Measurements from ENCODE around the gene INF2. TPM values are rescaled to one million over a fixed set of nuclear protein-coding genes. Genes with fewer than 3 reads are reported as not detected.

Gene INF2
- total RNA-seq (10 to 100 TPM; 74.9 to 76.9 TPM), total RNA-seq (11.1 to 136 (median 44.6) reads per million in 172 experiments)
- 31.0 TPM for polyA plus RNA-seq (2013, experiment 1 of 2)
- 66.5 TPM for polyA plus RNA-seq (2013, experiment 2 of 2)

GRCh38 chr14:104689109-104689880, at the start of gene INF2:
Gene INF2 (plus strand): TSS chr14:104689618. CDS start chr14:104701366, 11,748 bp downstream.
- H3K4me3 Mint-ChIP-seq = peak within 1 kb of the TSS; percentile 89
- Histone ChIP-seq H3K4me3 (ENCODE audit: low read length) (peak within 1 kb of the TSS; percentile 61), H3K4me1 (ENCODE audit: insufficient read depth, low read length) (peaks cover 80% of the 10 kb centered on the region), H3K9me3 (ENCODE audit: control insufficient read depth in 1 of 2, insufficient read depth in 1 of 2, low read length in 2 of 2) (no peaks in the 10 kb centered on the region), H3K27me3 (ENCODE audit: control insufficient read depth in 1 of 2, insufficient read depth in 2 of 2, low read length in 2 of 2) (no peaks in the 10 kb centered on the region), H3K27ac (ENCODE audit: low read depth in 1 of 2, low read length in 2 of 2) (peak within 1 kb of the TSS in 1 of 2 donors; percentile 29), H3K36me3 (ENCODE audit: insufficient read depth, low read length) (peaks cover 5% of the 10 kb centered on the region)
- H3K9me3 Mint-ChIP-seq = no peaks in the 10 kb centered on the region
- H3K36me3 Mint-ChIP-seq (ENCODE audit: low read depth) = no peaks in the 10 kb centered on the region
- peak; percentile 62 for ATAC-seq (ENCODE audit: poor library complexity)
- TF ChIP-seq CTCF (IDR thresholded peaks at IDR 0.05) = no peak
- peaks cover 51% of the 10 kb centered on the region for H3K4me1 Mint-ChIP-seq (ENCODE audit: low read depth)
- CTCF ChIA-PET = no interaction called here
- peak; percentile 14 to 81 (median 42) for DNase-seq
- POLR2A ChIA-PET = interaction anchor here (1.4 to 2.2 kb wide), 3 partner anchors 11 to 112 kb away, joined by 3 to 10 read pairs (median 8); partner anchors contain the start of genes SIVA1 and ZBTB42
- intact Hi-C loops (cut with DNase I, micrococcal nuclease) = loop anchor here in 1 of 2 experiments (2.0 kb wide), 1 partner anchor 64 kb away; the partner anchor contains the start of gene SIVA1
- no peak within 1 kb of the TSS for H3K27ac Mint-ChIP-seq
- no peaks in the 10 kb centered on the region for H3K27me3 Mint-ChIP-seq

- no peak overlapping the region for H3K27ac Mint-ChIP-seq
- no peak overlapping the region for H3K4me3 Mint-ChIP-seq
- peaks cover 0 to 7% of the 10 kb centered on the region in 2 experiments for H3K9me3 ChIP-seq (ENCODE audit: control insufficient read depth in 1 of 2, insufficient read depth in 1 of 2, low read length in 2 of 2)
- H3K4me1 Mint-ChIP-seq (ENCODE audit: low read depth) = peaks cover 4% of the 10 kb centered on the region
- peaks cover 6 to 13% of the 10 kb centered on the region in 2 experiments for H3K27me3 ChIP-seq (ENCODE audit: control insufficient read depth in 1 of 2, insufficient read depth in 2 of 2, low read length in 2 of 2)
- no peaks in the 10 kb centered on the region for H3K36me3 Mint-ChIP-seq (ENCODE audit: low read depth)
- H3K27ac ChIP-seq (ENCODE audit: low read depth in 1 of 2, low read length in 2 of 2) = no peak overlapping the region
- H3K4me1 ChIP-seq (ENCODE audit: insufficient read depth, low read length) = peaks cover 6% of the 10 kb centered on the region
- peak in 12 of 14 experiments; percentile 18 to 68 (median 38) for DNase-seq
- ChIA-PET POLR2A (no interaction called here), CTCF (interaction anchor here (1.0 kb wide), 1 partner anchor 502 kb away, joined by 3 read pairs; no protein-coding TSS in a partner anchor)
- peaks cover 15% of the 10 kb centered on the region for H3K27me3 Mint-ChIP-seq
- no peaks in the 10 kb centered on the region for H3K9me3 Mint-ChIP-seq
- peak; percentile 66 for TF ChIP-seq CTCF (IDR thresholded peaks at IDR 0.05)
- H3K4me3 ChIP-seq (ENCODE audit: low read length) = no peak overlapping the region
- intact Hi-C loops (cut with DNase I, micrococcal nuclease) = loop anchor here (1.0 to 5.0 kb wide), 4 partner anchors 503 to 562 kb away; no protein-coding TSS in a partner anchor
- peak; percentile 73 for ATAC-seq (ENCODE audit: poor library complexity)
- H3K36me3 ChIP-seq (ENCODE audit: insufficient read depth, low read length) = no peaks in the 10 kb centered on the region
Observed at GRCh38 chr14:104639885-104640548, 49.4 kb upstream of the INF2 start.

GRCh38 chr14:104640681-104641080, 48.7 kb upstream of the INF2 start:
- CTCF ChIA-PET = no interaction called here
- H3K4me3 ChIP-seq (ENCODE audit: low read length) = no peak overlapping the region
- POLR2A ChIA-PET = no interaction called here

More at GRCh38 chr14:104640681-104641080, 48.7 kb upstream of the INF2 start:
- TF ChIP-seq CTCF (IDR thresholded peaks at IDR 0.05) = no peak
- H3K4me1 ChIP-seq (ENCODE audit: insufficient read depth, low read length) = peaks cover 6% of the 10 kb centered on the region
- no peaks in the 10 kb centered on the region for H3K36me3 ChIP-seq (ENCODE audit: insufficient read depth, low read length)
- H3K4me1 Mint-ChIP-seq (ENCODE audit: low read depth) = peaks cover 4% of the 10 kb centered on the region
- no peak for DNase-seq
- ATAC-seq (ENCODE audit: poor library complexity) = no peak
- H3K9me3 Mint-ChIP-seq = no peaks in the 10 kb centered on the region
- no peak overlapping the region for H3K27ac Mint-ChIP-seq
- H3K27me3 ChIP-seq (ENCODE audit: control insufficient read depth in 1 of 2, insufficient read depth in 2 of 2, low read length in 2 of 2) = peaks cover 6 to 13% of the 10 kb centered on the region in 2 experiments
- H3K4me3 Mint-ChIP-seq = no peak overlapping the region
- intact Hi-C loops (cut with DNase I, micrococcal nuclease) = loop anchor here in 1 of 2 experiments (2.0 kb wide), 1 partner anchor 504 kb away; no protein-coding TSS in a partner anchor
- H3K27me3 Mint-ChIP-seq = peaks cover 15% of the 10 kb centered on the region
- H3K27ac ChIP-seq (ENCODE audit: low read depth in 1 of 2, low read length in 2 of 2) = no peak overlapping the region
- H3K36me3 Mint-ChIP-seq (ENCODE audit: low read depth) = no peaks in the 10 kb centered on the region
- H3K9me3 ChIP-seq (ENCODE audit: control insufficient read depth in 1 of 2, insufficient read depth in 1 of 2, low read length in 2 of 2) = peaks cover 3 to 8% of the 10 kb centered on the region in 2 experiments
